ENCODE measurements around the gene TUFT1. TPM values are rescaled to one million over a fixed set of nuclear protein-coding genes. Genes with fewer than 3 reads are reported as not detected.

Gene TUFT1, protein sequence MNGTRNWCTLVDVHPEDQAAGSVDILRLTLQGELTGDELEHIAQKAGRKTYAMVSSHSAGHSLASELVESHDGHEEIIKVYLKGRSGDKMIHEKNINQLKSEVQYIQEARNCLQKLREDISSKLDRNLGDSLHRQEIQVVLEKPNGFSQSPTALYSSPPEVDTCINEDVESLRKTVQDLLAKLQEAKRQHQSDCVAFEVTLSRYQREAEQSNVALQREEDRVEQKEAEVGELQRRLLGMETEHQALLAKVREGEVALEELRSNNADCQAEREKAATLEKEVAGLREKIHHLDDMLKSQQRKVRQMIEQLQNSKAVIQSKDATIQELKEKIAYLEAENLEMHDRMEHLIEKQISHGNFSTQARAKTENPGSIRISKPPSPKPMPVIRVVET
- polyA plus RNA-seq, result 1 to 10 TPM in 2 of 3 donors, under 1 TPM in 1; 0.83 to 4.2 (median 1.3) TPM

GRCh38 chr1:151540021-151540981 is at the start of gene TUFT1:
Gene TUFT1 (plus strand): TSS chr1:151540309. CDS start chr1:151540367, 58 bp downstream.
- DNase-seq, result peak; percentile 91 to 93 (median 91)
- H3K4me3 Mint-ChIP-seq, result peak within 1 kb of the TSS; percentile 95 to 97 (median 95)
- H3K27ac Mint-ChIP-seq, result peak within 1 kb of the TSS in 5 of 6 donors; percentile 76 to 88 (median 81)
- peaks cover 4 to 10% (median 10%) of the 10 kb centered on the region in 3 donors for H3K27me3 Mint-ChIP-seq (ENCODE audit: low read depth in 3 of 3)
- H3K36me3 Mint-ChIP-seq, result no peaks in the 10 kb centered on the region
- H3K4me1 Mint-ChIP-seq, result peaks cover 22 to 24% of the 10 kb centered on the region in 2 donors
- H3K9me3 Mint-ChIP-seq, result no peaks in the 10 kb centered on the region

- DNase-seq, result no peak
- Mint-ChIP-seq H3K9me3 (no peaks in the 10 kb centered on the region), H3K4me1 (no peaks in the 10 kb centered on the region), H3K4me3 (no peak overlapping the region), H3K27ac (no peak overlapping the region), H3K36me3 (no peaks in the 10 kb centered on the region), H3K27me3 (ENCODE audit: low read depth in 3 of 3) (peaks cover 1 to 6% (median 2%) of the 10 kb centered on the region in 3 donors)
Observed at GRCh38 chr1:151491641-151492040, 48.5 kb upstream of the TUFT1 start.

GRCh38 chr1:151492120-151492519 is 48.0 kb upstream of the TUFT1 start:
- DNase-seq, result no peak
- no peak overlapping the region for H3K4me3 Mint-ChIP-seq
- H3K9me3 Mint-ChIP-seq, result no peaks in the 10 kb centered on the region
- H3K4me1 Mint-ChIP-seq, result no peaks in the 10 kb centered on the region
- peaks cover 1 to 6% (median 2%) of the 10 kb centered on the region in 3 donors for H3K27me3 Mint-ChIP-seq (ENCODE audit: low read depth in 3 of 3)
- H3K36me3 Mint-ChIP-seq, result no peaks in the 10 kb centered on the region
- H3K27ac Mint-ChIP-seq, result no peak overlapping the region

DNA sequence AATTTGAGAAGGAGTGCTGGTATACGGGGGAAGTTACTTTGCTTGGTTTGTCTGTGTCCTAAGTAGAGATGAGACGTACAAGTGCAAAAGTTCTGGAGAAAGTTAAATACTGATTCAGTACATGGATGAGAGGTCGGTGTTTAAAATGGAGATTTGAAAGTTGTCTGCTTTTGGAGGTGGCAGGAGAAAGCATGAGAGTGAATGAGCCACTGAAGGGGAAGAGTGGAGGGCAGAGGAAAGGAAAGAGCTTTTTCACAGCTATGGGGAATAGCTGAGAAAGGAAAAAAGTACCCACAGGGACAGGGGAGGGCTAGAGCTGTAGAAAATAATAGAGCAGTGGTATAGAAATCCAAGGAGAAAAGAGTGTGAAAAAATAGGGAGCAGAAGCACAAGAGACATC is 47.1 kb upstream of the TUFT1 start:
- H3K4me3 Mint-ChIP-seq, result no peak overlapping the region
- H3K4me1 Mint-ChIP-seq, result no peaks in the 10 kb centered on the region
- no peaks in the 10 kb centered on the region for H3K9me3 Mint-ChIP-seq
- H3K27ac Mint-ChIP-seq, result no peak overlapping the region
- peaks cover 0 to 6% (median 1%) of the 10 kb centered on the region in 3 donors for H3K27me3 Mint-ChIP-seq (ENCODE audit: low read depth in 3 of 3)
- H3K36me3 Mint-ChIP-seq, result no peaks in the 10 kb centered on the region
- no peak for DNase-seq

GRCh38 chr1:151494741-151495281 is 45.3 kb upstream of the TUFT1 start:
- Mint-ChIP-seq H3K4me3 (no peak overlapping the region), H3K4me1 (no peaks in the 10 kb centered on the region), H3K36me3 (no peaks in the 10 kb centered on the region), H3K27me3 (ENCODE audit: low read depth in 3 of 3) (peaks cover 0 to 6% (median 1%) of the 10 kb centered on the region in 3 donors), H3K27ac (no peak overlapping the region), H3K9me3 (no peaks in the 10 kb centered on the region)
- no peak for DNase-seq

DNA sequence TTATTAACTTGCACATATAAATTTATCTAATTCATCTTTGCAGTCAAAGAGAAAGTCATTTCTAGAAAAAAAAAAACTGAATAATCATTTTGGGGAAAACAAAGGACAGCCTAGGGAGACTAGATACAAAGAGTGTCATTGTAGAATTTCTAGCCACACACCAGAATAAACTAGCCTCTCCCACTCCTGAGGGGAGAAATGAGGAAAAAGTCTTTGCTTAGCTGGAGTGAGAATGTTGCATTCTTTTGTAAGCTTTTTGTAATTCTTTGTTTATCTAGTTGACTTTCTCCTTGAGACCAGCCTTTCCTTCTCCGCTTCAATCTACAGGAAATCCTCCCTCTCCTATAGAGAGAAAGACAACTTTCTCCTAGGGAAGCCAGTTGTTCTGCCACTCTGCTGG is 44.8 kb upstream of the TUFT1 start:
- H3K4me3 Mint-ChIP-seq, result no peak overlapping the region
- no peaks in the 10 kb centered on the region for H3K36me3 Mint-ChIP-seq
- H3K27me3 Mint-ChIP-seq (ENCODE audit: low read depth in 3 of 3), result peaks cover 0 to 6% (median under 1%) of the 10 kb centered on the region in 3 donors
- no peak for DNase-seq
- no peak overlapping the region for H3K27ac Mint-ChIP-seq
- H3K4me1 Mint-ChIP-seq, result no peaks in the 10 kb centered on the region
- H3K9me3 Mint-ChIP-seq, result no peaks in the 10 kb centered on the region

GRCh38 chr1:151499365-151499764 is 40.7 kb upstream of the TUFT1 start:
- DNase-seq, result no peak
- Mint-ChIP-seq H3K4me3 (no peak overlapping the region), H3K27ac (no peak overlapping the region), H3K36me3 (no peaks in the 10 kb centered on the region), H3K9me3 (no peaks in the 10 kb centered on the region), H3K27me3 (ENCODE audit: low read depth in 3 of 3) (peaks cover 0 to 2% (median 2%) of the 10 kb centered on the region in 3 donors), H3K4me1 (no peaks in the 10 kb centered on the region)

DNA sequence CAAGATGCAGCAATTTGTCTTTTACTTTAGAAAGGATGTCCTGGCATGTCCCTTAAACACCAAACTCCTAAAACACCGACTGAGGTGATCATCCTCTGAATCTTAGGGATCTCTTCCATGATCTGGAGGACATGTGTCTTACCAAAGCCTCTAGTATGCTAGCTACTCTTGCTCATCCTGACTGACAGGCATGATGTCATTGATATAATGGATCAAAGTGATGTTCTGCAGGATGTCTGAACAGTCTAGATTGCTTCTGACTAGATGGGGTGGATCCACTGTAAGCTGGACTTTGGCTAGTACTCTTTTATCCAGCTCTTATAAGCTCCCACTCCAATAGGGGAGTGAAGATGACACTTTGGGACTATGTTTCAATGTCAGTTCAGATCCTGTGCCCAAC is 40.2 kb upstream of the TUFT1 start:
- Mint-ChIP-seq H3K27me3 (ENCODE audit: low read depth in 3 of 3) (peaks cover 0 to 2% (median 0%) of the 10 kb centered on the region in 3 donors), H3K4me3 (no peak overlapping the region), H3K27ac (no peak overlapping the region), H3K9me3 (no peaks in the 10 kb centered on the region), H3K4me1 (no peaks in the 10 kb centered on the region), H3K36me3 (no peaks in the 10 kb centered on the region)
- no peak for DNase-seq

DNA sequence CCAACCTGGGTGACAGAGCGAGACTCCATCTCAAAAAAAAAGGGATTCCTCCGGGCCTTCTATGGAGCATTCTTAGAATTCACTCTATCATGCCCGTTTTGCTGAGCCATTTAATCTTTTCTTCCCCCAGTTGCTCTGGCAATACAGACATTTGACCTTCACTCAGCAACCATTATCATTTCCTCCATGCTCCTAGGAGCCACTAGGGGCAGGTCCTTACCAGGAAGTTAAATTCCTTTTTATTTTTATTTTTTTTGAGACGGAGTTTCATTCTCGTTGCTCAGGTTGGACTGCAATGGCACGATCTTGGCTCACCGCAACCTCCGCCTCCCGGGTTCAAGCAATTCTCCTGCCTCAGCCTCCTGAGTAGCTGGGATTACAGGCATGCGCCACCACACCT is 38.6 kb upstream of the TUFT1 start:
- Mint-ChIP-seq H3K36me3 (no peaks in the 10 kb centered on the region), H3K9me3 (no peaks in the 10 kb centered on the region), H3K27ac (no peak overlapping the region), H3K4me1 (no peaks in the 10 kb centered on the region), H3K4me3 (no peak overlapping the region), H3K27me3 (ENCODE audit: low read depth in 3 of 3) (peaks cover 0 to 2% (median 1%) of the 10 kb centered on the region in 3 donors)
- DNase-seq, result no peak

GRCh38 chr1:151502035-151502700 is 37.9 kb upstream of the TUFT1 start:
- Mint-ChIP-seq H3K36me3 (no peaks in the 10 kb centered on the region), H3K4me3 (no peak overlapping the region), H3K4me1 (no peaks in the 10 kb centered on the region), H3K9me3 (no peaks in the 10 kb centered on the region), H3K27ac (no peak overlapping the region), H3K27me3 (ENCODE audit: low read depth in 3 of 3) (peaks cover 0 to 2% (median 1%) of the 10 kb centered on the region in 3 donors)
- no peak for DNase-seq

GRCh38 chr1:151502859-151503780 is 37.0 kb upstream of the TUFT1 start:
- H3K27me3 Mint-ChIP-seq (ENCODE audit: low read depth in 3 of 3), result peaks cover 0 to 2% (median 1%) of the 10 kb centered on the region in 3 donors
- no peak overlapping the region for H3K4me3 Mint-ChIP-seq
- no peaks in the 10 kb centered on the region for H3K36me3 Mint-ChIP-seq

DNA sequence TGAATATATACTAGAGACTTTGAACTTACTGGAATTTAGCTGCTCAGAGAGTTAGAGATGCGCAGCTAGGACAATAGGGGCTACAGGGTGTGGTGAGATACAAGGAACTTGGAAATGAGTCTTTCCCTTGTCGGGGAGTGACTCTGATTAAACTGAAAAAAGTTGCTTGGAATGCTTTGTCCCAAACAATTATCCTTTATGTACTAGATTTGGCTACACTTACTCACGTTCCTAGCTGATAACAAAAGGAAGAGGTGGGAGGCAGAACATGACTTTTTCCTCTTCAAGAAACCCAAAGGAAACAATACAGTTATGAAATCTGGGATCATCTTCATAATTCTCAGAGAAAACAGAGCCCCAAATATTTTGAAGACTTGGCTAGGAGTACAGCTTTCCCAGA is 35.9 kb upstream of the TUFT1 start:
- Mint-ChIP-seq H3K9me3 (no peaks in the 10 kb centered on the region), H3K4me1 (no peaks in the 10 kb centered on the region), H3K4me3 (no peak overlapping the region), H3K27me3 (ENCODE audit: low read depth in 3 of 3) (peaks cover 0 to 2% (median 1%) of the 10 kb centered on the region in 3 donors), H3K36me3 (no peaks in the 10 kb centered on the region), H3K27ac (no peak overlapping the region)
- no peak for DNase-seq

More at GRCh38 chr1:151502859-151503780, 37.0 kb upstream of the TUFT1 start:
- Mint-ChIP-seq H3K27ac (no peak overlapping the region), H3K9me3 (no peaks in the 10 kb centered on the region), H3K4me1 (no peaks in the 10 kb centered on the region)
- no peak for DNase-seq
